Cardiac muscle cell (in vitro differentiated cells and primary cell): ENCODE measurements around the gene IGSF9. TPM values are rescaled to one million over a fixed set of nuclear protein-coding genes. Genes with fewer than 3 reads are reported as not detected.

ENCODE experiments used
- DNase-seq, 2 donors: peaks; one replicate each; pipeline versions ENCODE4 v3.0.0 to v3.0.0-alpha.2; 2010 to 2017; ENCODE audit warnings: low read depth in 1 of 2, low spot score in 1 of 2
- H3K27ac ChIP-seq: fragments of 200-600 bp; sonication (generic); 2 replicates; pipeline ENCODE4 v1.5.1; 2016
- H3K27me3 ChIP-seq: fragments of 200-600 bp; sonication (generic); 2 replicates; pipeline ENCODE4 v1.6.0; 2016; ENCODE audit warnings: control low read depth
- H3K36me3 ChIP-seq: fragments of 200-600 bp; sonication (generic); 2 replicates; pipeline ENCODE4 v1.5.1; 2016; ENCODE audit warnings: control low read depth
- H3K4me1 ChIP-seq: fragments of 200-600 bp; sonication (generic); 2 replicates; pipeline ENCODE4 v1.8.1; 2017; ENCODE audit warnings: low read depth, mild to moderate bottlenecking, mixed run types
- H3K4me3 ChIP-seq: fragments of 200-600 bp; sonication (generic); 2 replicates; pipeline ENCODE4 v1.5.1; 2016; ENCODE audit warnings: mild to moderate bottlenecking
- H3K9me3 ChIP-seq: fragments of 200-600 bp; sonication (generic); 2 replicates; pipeline ENCODE4 v1.5.1; 2017; ENCODE audit warnings: low read depth, mild to moderate bottlenecking, control low read depth
- CTCF ChIP-seq: IDR thresholded peaks from 2 replicates; pipeline ENCODE4 v1.5.1; 2012; ENCODE audit warnings: low read depth, mild to moderate bottlenecking, low read length
- polyA plus RNA-seq: library from polyadenylated mRNA; unstranded; fragments of >200 nt; fragmentation: Nextera tagmentation; extraction: Ambion mirVana; gene quantifications from 2 replicates; pipeline ENCODE4 v1.2.1, GENCODE V29; 2016
- total RNA-seq: library from RNA; depleted of rRNA; stranded (reverse); fragments of >200 nt; gene quantifications from 2 replicates; pipeline ENCODE4 v1.2.3, GENCODE V29; 2016

IGSF9 gene
- total and polyA plus RNA-seq, 2 experiments from 2014 or later, result 1.7 to 2.3 TPM

DNA sequence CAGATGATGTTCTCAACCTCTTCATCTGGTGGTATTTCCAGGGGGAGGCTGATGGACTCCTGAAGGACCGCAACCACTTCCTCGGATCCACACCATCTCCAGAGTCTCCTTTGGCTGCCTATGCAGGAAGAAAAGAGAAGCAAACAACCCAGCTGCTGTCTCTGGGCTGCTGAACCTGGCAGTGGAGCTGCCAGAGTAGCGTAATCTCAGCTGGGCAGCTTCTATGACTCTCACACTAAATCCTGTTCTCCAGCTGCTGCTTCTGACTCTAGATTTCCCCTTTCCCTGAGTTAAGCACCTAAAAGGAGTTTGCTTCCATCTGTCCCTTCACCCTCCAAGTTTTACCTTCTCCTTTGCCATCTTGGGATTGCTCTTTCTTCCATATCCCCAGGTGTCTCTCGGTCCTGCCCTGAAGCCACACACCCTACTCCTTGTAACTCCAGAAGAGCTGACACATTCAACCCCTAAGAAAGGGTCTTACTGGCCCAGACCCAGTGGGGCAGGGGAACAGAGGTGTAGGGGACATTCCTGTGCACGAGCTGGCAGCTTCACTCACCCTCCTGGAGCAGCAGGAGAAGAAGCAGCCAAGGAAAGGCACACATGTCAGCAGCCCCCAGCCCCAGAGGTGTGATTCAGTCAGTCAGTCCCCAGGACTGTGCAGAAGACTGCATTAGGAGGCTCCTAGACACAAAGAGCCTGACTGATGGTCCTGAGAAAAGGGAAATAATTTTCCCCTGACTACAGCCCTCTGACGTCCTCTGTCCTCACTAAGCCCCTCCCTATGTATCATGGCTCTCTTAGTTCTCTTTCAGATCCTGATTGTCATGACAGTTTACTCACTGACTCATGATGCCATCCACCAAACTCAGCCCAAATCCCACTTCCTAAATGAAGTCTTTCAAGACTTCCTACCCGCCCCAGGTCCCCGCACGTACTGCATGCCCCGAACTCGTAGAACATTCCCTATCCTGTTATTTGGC is 8.4 kb upstream of the IGSF9 start, which contains the start of gene SLAMF9:
TSS of gene SLAMF9 (minus strand) at position 702 of the 980 bp plus-strand sequence. CDS start at position 602, 100 bp downstream.
- Histone ChIP-seq H3K27ac (no peak within 1 kb of the TSS), H3K36me3 (no peaks in the 10 kb centered on the region), H3K4me3 (no peak within 1 kb of the TSS), H3K27me3 (peaks cover 6% of the 10 kb centered on the region), H3K9me3 (no peaks in the 10 kb centered on the region), H3K4me1 (no peaks in the 10 kb centered on the region)
- no peak for TF ChIP-seq CTCF
- peak in 1 of 2 donors; percentile 26 for DNase-seq

- no peak overlapping the region for H3K27ac ChIP-seq
- no peak for TF ChIP-seq CTCF
- DNase-seq, result no peak
- H3K4me1 ChIP-seq, result no peaks in the 10 kb centered on the region
- no peak overlapping the region for H3K4me3 ChIP-seq
- H3K36me3 ChIP-seq, result no peaks in the 10 kb centered on the region
- H3K27me3 ChIP-seq, result peaks cover 6% of the 10 kb centered on the region
- H3K9me3 ChIP-seq, result no peaks in the 10 kb centered on the region
These were observed 7.5 kb upstream of the IGSF9 start for GRCh38 chr1:159952932-159953331.

DNA sequence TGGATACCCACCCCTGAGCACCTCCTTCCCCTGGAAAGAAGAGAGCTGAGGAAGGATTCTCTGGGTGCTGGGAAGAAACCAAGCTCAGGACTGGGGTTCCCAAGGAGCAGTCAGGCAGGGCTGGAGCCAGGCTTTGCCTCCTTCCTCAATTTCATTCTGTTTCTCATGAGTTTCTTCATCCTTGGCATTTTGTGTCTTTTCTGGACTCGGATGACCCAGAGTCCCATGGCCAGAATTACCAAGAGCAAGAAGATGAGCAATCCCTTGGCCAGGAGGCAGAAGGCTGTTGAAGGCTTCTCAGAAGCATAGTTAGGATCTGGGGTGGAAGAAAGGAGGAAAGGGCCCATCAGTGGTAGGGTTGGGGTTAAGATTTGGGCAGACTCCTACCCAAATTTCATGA is 6.1 kb upstream of the IGSF9 start:
- DNase-seq, result no peak
- no peak for TF ChIP-seq CTCF

DNA sequence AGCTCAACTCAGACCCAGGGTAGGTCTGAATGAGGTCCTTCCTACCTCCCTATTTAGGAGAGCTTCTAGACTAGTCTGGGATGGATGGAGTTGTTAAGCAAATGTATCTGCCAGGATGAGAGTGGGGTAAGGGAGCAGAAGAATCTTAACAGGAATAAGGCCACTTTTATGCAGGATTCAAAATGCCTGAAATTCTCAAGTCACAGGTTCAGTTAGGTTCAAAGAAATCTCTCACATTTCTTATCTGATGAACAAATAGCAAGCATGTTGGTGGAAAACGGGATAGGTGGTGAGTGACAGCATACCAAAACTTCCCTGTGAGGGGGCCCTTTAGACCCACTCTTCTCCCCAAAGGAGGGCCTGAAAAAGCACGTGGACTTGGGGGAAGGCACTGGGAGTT is 5.6 kb upstream of the IGSF9 start:
- no peak for DNase-seq

More for the DNA sequence above, 6.1 kb upstream of the IGSF9 start:
- Histone ChIP-seq H3K27me3 (peaks cover 6% of the 10 kb centered on the region), H3K9me3 (no peaks in the 10 kb centered on the region), H3K4me3 (no peak overlapping the region), H3K27ac (no peak overlapping the region), H3K36me3 (no peaks in the 10 kb centered on the region), H3K4me1 (no peaks in the 10 kb centered on the region)

GRCh38 chr1:159949981-159950381 is 4.6 kb upstream of the IGSF9 start:
- no peak overlapping the region for H3K27ac ChIP-seq
- H3K4me3 ChIP-seq, result no peak overlapping the region
- no peak for TF ChIP-seq CTCF
- H3K4me1 ChIP-seq, result no peaks in the 10 kb centered on the region
- H3K9me3 ChIP-seq, result no peaks in the 10 kb centered on the region
- peaks cover 6% of the 10 kb centered on the region for H3K27me3 ChIP-seq
- no peak for DNase-seq
- no peaks in the 10 kb centered on the region for H3K36me3 ChIP-seq

More for the DNA sequence above, 5.6 kb upstream of the IGSF9 start:
- TF ChIP-seq CTCF, result no peak
- Histone ChIP-seq H3K36me3 (no peaks in the 10 kb centered on the region), H3K4me1 (no peaks in the 10 kb centered on the region), H3K27ac (no peak overlapping the region), H3K4me3 (no peak overlapping the region), H3K27me3 (peaks cover 6% of the 10 kb centered on the region), H3K9me3 (no peaks in the 10 kb centered on the region)
